Measurements from ENCODE around the gene OR9K2. TPM values are rescaled to one million over a fixed set of nuclear protein-coding genes. Genes with fewer than 3 reads are reported as not detected.

The OR9K2 gene
- total RNA-seq, 2 donors from 2014 or later: not detected

- no peak overlapping the region for H3K4me3 ChIP-seq
- no peak for DNase-seq (ENCODE audit: low spot score)
- no peaks in the 10 kb centered on the region for H3K27me3 ChIP-seq (replicated peaks; ENCODE audit: insufficient read depth)
- no peaks in the 10 kb centered on the region for H3K36me3 ChIP-seq
- no peak for ATAC-seq (ENCODE audit: insufficient number of reproducible peaks, low FRiP score, low read depth)
- TF ChIP-seq, protein P1, sequence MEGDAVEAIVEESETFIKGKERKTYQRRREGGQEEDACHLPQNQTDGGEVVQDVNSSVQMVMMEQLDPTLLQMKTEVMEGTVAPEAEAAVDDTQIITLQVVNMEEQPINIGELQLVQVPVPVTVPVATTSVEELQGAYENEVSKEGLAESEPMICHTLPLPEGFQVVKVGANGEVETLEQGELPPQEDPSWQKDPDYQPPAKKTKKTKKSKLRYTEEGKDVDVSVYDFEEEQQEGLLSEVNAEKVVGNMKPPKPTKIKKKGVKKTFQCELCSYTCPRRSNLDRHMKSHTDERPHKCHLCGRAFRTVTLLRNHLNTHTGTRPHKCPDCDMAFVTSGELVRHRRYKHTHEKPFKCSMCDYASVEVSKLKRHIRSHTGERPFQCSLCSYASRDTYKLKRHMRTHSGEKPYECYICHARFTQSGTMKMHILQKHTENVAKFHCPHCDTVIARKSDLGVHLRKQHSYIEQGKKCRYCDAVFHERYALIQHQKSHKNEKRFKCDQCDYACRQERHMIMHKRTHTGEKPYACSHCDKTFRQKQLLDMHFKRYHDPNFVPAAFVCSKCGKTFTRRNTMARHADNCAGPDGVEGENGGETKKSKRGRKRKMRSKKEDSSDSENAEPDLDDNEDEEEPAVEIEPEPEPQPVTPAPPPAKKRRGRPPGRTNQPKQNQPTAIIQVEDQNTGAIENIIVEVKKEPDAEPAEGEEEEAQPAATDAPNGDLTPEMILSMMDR (IDR thresholded peaks at IDR 0.05): no peak
- H3K4me1 ChIP-seq (ENCODE audit: control insufficient read depth in 1 of 2, low read depth in 2 of 2): no peaks in the 10 kb centered on the region
- H3K9me3 ChIP-seq: no peaks in the 10 kb centered on the region
- H3K27ac ChIP-seq: no peak overlapping the region
Observed at GRCh38 chr12:55173456-55173855, 47.2 kb downstream of the OR9K2 start.

Other genes with a start within 250 kb of the OR9K2 start
- under 1 TPM in 1 of 2 donors, not detected in 1; 0.28 TPM for gene TESPA1, start 141.6 kb upstream of the OR9K2 start, total RNA-seq
- gene NEUROD4, start 106.4 kb upstream of the OR9K2 start, total RNA-seq: not detected
- not detected for gene OR10A7, start 94.6 kb downstream of the OR9K2 start, total RNA-seq
- not detected for gene OR6C74, start 118.2 kb downstream of the OR9K2 start, total RNA-seq
- not detected for gene OR6C6, start 170.2 kb downstream of the OR9K2 start, total RNA-seq
- not detected for gene OR6C1, start 187.9 kb downstream of the OR9K2 start, total RNA-seq
- not detected for gene OR6C3, start 204.3 kb downstream of the OR9K2 start, total RNA-seq
- gene OR6C75, start 236.6 kb downstream of the OR9K2 start, total RNA-seq: not detected